Measurements from ENCODE around the gene NIPAL4.

Gene NIPAL4

DNA sequence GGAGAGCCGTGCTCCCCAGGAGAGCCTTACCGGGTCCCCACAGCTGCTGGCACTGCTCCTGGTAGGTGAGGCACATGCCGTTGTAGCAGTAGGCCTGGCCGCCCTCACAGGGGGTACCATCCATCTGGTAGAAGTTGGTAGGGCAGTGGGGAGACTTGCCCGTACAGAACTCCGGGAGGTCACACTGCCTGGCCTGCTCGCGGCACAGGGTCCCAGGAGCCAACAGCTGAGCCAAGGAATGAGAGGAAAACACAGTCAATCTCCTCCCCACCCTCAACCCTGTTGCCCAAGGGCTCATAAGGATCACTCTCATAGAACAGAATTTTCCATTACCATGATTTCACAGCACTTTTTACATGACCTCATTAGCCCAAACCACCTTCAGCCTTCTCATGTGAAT is 36.9 kb downstream of the NIPAL4 start:
- no peaks in the 10 kb centered on the region for H3K27me3 ChIP-seq
- H3K4me1 ChIP-seq (ENCODE audit: control insufficient read depth in 1 of 2, insufficient read depth in 1 of 2, low read depth in 1 of 2, low read length in 1 of 2): peaks cover 27 to 30% of the 10 kb centered on the region in 2 experiments
- H3K36me3 ChIP-seq: peaks cover 94% of the 10 kb centered on the region
- no peak overlapping the region for H3K27ac ChIP-seq
- TF ChIP-seq, protein P1, sequence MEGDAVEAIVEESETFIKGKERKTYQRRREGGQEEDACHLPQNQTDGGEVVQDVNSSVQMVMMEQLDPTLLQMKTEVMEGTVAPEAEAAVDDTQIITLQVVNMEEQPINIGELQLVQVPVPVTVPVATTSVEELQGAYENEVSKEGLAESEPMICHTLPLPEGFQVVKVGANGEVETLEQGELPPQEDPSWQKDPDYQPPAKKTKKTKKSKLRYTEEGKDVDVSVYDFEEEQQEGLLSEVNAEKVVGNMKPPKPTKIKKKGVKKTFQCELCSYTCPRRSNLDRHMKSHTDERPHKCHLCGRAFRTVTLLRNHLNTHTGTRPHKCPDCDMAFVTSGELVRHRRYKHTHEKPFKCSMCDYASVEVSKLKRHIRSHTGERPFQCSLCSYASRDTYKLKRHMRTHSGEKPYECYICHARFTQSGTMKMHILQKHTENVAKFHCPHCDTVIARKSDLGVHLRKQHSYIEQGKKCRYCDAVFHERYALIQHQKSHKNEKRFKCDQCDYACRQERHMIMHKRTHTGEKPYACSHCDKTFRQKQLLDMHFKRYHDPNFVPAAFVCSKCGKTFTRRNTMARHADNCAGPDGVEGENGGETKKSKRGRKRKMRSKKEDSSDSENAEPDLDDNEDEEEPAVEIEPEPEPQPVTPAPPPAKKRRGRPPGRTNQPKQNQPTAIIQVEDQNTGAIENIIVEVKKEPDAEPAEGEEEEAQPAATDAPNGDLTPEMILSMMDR (IDR thresholded peaks at IDR 0.05): no peak
- no peak overlapping the region for H3K4me3 ChIP-seq (ENCODE audit: low read depth in 1 of 2, low read length in 1 of 2)
- no peaks in the 10 kb centered on the region for H3K9me3 ChIP-seq

DNA sequence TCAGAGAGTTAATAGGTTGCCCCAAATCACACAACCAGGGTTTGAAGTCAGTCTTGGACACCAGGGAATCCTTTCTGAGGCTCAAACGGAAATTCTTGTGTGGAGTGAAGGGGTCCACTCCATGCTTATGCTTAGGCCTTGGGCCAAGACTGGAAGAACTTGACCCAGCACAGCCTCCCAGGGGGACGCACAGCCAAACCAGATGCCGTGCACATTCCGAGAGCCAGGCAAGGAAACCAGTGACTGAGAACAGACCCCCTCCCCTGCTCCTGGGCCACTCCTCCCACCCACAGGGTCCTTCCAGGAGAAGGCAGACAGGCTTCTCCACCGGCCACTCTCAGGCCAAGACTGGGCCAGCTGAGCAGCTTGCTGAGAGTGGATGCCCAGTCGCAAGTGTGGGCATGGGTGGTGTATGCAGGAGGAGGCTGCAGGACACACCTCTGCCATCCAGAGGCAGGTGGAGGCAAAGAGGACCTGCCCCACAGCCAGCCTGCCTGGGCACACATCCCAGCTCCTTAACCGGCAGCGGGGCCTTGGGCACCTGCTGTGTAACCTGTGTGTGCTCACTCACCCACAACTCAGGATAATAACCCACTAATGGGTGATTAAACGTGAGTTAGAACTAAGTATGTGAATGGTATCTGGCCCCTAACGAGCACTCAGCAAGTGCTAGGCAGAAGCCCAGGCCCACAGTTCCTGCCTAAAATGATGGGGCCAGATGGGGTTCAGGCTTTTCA is 38.0 kb downstream of the NIPAL4 start:
- Histone ChIP-seq H3K27ac (no peak overlapping the region), H3K4me1 (ENCODE audit: control insufficient read depth in 1 of 2, insufficient read depth in 1 of 2, low read depth in 1 of 2, low read length in 1 of 2) (peaks cover 38 to 42% of the 10 kb centered on the region in 2 experiments), H3K4me3 (ENCODE audit: low read depth in 1 of 2, low read length in 1 of 2) (no peak overlapping the region), H3K27me3 (no peaks in the 10 kb centered on the region), H3K9me3 (no peaks in the 10 kb centered on the region), H3K36me3 (peaks cover 94% of the 10 kb centered on the region)
- TF ChIP-seq, protein P1 (IDR thresholded peaks at IDR 0.05): no peak

DNA sequence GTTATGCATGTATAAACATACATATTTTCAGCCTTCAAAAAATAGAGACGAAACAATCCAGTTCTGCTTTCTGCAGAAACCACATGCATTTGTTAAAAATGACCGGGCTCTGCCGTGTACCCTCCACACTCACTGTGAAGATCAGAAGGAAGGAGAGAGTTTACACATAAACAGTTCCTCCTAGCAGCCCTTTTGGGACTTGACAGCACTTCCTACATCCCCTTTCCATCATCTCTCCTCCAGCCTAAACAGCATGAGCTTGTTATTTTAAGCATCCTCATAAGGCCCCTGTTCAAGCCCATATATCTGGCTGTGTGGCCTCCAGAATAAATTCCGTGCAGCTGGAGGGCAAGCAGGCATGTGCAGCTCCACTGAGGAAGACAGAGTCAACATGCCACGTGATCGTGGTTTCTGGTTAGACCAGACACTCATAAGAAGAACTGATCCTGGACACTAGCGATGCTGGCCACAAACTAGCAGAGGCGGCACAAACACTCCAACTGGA is 42.2 kb downstream of the NIPAL4 start:
- H3K27me3 ChIP-seq: no peaks in the 10 kb centered on the region
- TF ChIP-seq, protein P1 (IDR thresholded peaks at IDR 0.05): no peak
- no peak overlapping the region for H3K4me3 ChIP-seq (ENCODE audit: low read depth in 1 of 2, low read length in 1 of 2)
- H3K9me3 ChIP-seq: no peaks in the 10 kb centered on the region
- H3K4me1 ChIP-seq (ENCODE audit: control insufficient read depth in 1 of 2, insufficient read depth in 1 of 2, low read depth in 1 of 2, low read length in 1 of 2): peaks cover 18 to 21% of the 10 kb centered on the region in 2 experiments
- peaks cover 97% of the 10 kb centered on the region for H3K36me3 ChIP-seq
- peak overlapping the region; percentile 74 for H3K27ac ChIP-seq

DNA sequence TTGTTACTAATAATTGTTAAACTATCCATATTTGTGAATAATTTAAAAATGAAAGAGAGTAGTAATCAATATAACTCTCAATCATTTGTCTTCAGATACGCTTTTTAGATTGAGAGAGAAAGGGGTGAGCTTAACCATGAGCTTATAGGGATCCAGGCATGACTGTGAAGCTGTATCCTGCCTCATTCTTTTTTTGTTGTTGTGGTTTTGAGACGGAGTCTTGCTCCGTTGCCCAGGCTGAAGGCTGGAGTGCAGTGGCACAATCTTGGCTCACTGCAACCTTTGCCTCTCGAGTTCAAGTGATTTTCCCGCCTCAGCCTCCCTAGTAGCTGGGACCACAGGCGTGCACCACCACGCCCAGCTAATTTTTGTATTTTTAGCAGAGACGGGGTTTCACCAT is 44.0 kb downstream of the NIPAL4 start:
- TF ChIP-seq, protein P1 (IDR thresholded peaks at IDR 0.05): no peak
- H3K36me3 ChIP-seq: peaks cover 97% of the 10 kb centered on the region
- H3K9me3 ChIP-seq: no peaks in the 10 kb centered on the region
- H3K4me1 ChIP-seq (ENCODE audit: control insufficient read depth in 1 of 2, insufficient read depth in 1 of 2, low read depth in 1 of 2, low read length in 1 of 2): peaks cover 18 to 21% of the 10 kb centered on the region in 2 experiments
- H3K27ac ChIP-seq: no peak overlapping the region
- no peaks in the 10 kb centered on the region for H3K27me3 ChIP-seq
- H3K4me3 ChIP-seq (ENCODE audit: low read depth in 1 of 2, low read length in 1 of 2): no peak overlapping the region

DNA sequence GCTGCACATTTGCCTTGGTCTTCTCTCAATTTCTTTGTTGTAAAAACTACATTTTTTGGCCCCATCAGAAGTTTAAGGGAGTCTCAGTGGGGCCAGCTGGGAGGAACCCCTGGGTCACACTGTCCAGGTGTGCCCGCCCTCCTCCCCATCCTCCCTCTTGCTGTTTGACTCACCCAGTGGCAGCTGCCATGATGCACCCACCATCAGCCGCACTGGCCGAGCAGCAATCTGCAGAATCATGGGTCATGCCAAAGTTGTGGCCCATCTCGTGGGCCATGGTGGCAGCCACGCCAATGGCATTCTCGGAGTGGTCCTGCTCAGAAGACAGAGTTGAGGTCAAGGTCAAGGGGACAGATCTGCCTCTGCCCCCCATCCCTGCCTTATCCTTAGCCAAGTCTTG is 45.5 kb downstream of the NIPAL4 start:
- H3K4me1 ChIP-seq (ENCODE audit: control insufficient read depth in 1 of 2, insufficient read depth in 1 of 2, low read depth in 1 of 2, low read length in 1 of 2): peaks cover 18 to 21% of the 10 kb centered on the region in 2 experiments
- H3K4me3 ChIP-seq (ENCODE audit: low read depth in 1 of 2, low read length in 1 of 2): no peak overlapping the region
- H3K9me3 ChIP-seq: no peaks in the 10 kb centered on the region
- no peak overlapping the region for H3K27ac ChIP-seq
- peaks cover 99% of the 10 kb centered on the region for H3K36me3 ChIP-seq
- H3K27me3 ChIP-seq: no peaks in the 10 kb centered on the region
- TF ChIP-seq, protein P1 (IDR thresholded peaks at IDR 0.05): no peak

Measured in neutrophil (primary cell).